Fibroblast of the aortic adventitia (primary cell): Measurements from ENCODE around the gene CPA3. TPM values are rescaled to one million over a fixed set of nuclear protein-coding genes. Genes with fewer than 3 reads are reported as not detected.
A peak's percentile ranks its signal among the peaks of the same experiment; 100 is the strongest.

Experiments
- DNase-seq: peaks from one replicate; pipeline ENCODE4 v3.0.0-alpha.2; 2010; ENCODE audit warnings: low read depth
- H3K4me3 ChIP-seq: 2 replicates; pipeline ENCODE4 v1.5.1; 2011; ENCODE audit warnings: low read depth, mild to moderate bottlenecking, control low read depth, low read length, moderate library complexity
- CTCF ChIP-seq: IDR thresholded peaks from 2 replicates; pipeline ENCODE4 v1.5.1; 2011; ENCODE audit warnings: mild to moderate bottlenecking, low read length, control low read depth, inconsistent platforms; ENCODE audit not compliant: insufficient read depth
- total RNA-seq: library from RNA; depleted of rRNA; stranded (reverse); fragments of >200 nt; gene quantifications from 2 replicates; pipeline ENCODE4 v1.2.3, GENCODE V29; 2012; ENCODE audit warnings: low replicate concordance

CPA3 gene
- total RNA-seq, 1 donor = 0.18 TPM

- H3K4me3 ChIP-seq = no peak overlapping the region
- no peak for DNase-seq
- no peak for TF ChIP-seq CTCF
Measured at GRCh38 chr3:148923592-148923991, 58.5 kb downstream of the CPA3 start.

- DNase-seq = peak; percentile 25
- TF ChIP-seq CTCF = no peak
- no peak overlapping the region for H3K4me3 ChIP-seq
Measured at GRCh38 chr3:148924562-148924961, 59.5 kb downstream of the CPA3 start.

- no peak overlapping the region for H3K4me3 ChIP-seq
- no peak for TF ChIP-seq CTCF
- no peak for DNase-seq
Measured at GRCh38 chr3:148925845-148926244, 60.7 kb downstream of the CPA3 start.

GRCh38 chr3:148930752-148931151 is 65.7 kb downstream of the CPA3 start:
- no peak overlapping the region for H3K4me3 ChIP-seq
- no peak for DNase-seq
- no peak for TF ChIP-seq CTCF

- DNase-seq = no peak
- H3K4me3 ChIP-seq = no peak overlapping the region
- TF ChIP-seq CTCF = no peak
Measured at GRCh38 chr3:148931574-148931973, 66.5 kb downstream of the CPA3 start.

GRCh38 chr3:148932972-148933371 is 67.9 kb downstream of the CPA3 start:
- H3K4me3 ChIP-seq = no peak overlapping the region
- DNase-seq = no peak
- TF ChIP-seq CTCF = no peak

GRCh38 chr3:148937467-148938255 is 72.6 kb downstream of the CPA3 start:
- no peak for DNase-seq
- no peak overlapping the region for H3K4me3 ChIP-seq
- TF ChIP-seq CTCF = no peak
